ENCODE data around the gene LRRC45.
A peak's percentile ranks its signal among the peaks of the same experiment; 100 is the strongest.
"Not testable (repeated sequence)": the region's sequence is repeated elsewhere in the genome, so short reads cannot be mapped to it uniquely, and the experiment has no call there.

The LRRC45 gene

GRCh38 chr17:82036634-82037091, 13.6 kb downstream of the LRRC45 start:
- DNase-seq, result no peak

DNA sequence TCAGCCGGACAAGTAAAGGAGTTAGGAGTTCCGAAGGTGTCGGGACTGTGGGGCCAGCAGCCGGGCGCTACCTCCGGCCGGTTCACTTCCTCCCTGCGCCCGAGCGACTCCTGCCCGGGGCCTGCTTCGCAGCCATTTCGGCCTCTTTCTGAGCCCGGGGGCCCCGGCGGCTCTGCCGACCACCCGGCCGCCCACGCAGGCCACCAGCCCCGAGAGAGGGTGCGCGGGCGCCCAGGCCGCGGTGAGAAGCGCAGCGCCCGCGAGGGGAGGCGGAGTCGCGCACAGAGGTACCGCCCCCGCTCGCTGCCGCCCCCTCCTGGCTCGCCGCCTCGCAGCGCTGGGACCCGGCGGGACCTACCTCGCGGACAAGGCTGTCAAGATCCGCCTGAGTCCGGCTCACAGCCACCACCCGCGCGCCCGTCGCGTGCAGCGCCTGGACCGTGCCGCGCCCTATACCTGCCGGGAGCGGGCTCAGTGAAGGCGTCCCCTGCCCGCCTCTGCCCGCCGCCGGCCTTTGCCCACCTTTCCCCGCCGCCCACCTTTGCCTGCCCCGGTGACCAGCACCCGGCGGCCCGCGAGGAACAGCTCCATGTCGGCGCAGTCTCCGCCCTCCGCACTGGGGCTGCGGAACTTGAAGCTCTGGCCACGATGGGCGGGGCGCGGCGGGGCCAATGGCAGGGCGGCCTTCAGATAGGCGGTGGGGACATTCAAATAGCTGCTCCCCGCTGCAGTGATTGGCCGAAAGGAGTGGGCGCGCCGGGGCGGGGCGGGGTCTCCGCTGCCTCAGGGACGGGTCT, 14.2 kb downstream of the LRRC45 start, which contains the start of gene DCXR:
TSS of gene DCXR (minus strand) at position 606 of the 797 bp plus-strand sequence. CDS start at position 591, 15 bp downstream.
- peak; percentile 96 for DNase-seq

DNA sequence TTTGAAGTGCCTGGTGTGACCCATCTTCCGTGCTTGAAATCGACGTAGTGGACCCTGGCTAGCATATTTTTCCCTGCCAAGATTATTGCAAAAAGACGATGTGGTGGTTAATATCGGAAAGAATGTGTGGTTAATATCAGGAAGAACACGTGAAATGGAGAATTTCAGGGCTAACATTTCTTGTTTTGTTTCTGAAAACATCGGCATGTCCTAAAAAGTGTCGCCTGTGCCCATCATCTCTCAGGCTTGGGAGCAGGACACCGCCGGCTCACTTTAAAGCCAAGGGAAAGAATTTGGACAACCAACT, 14.7 kb downstream of the LRRC45 start:
- no peak for DNase-seq

GRCh38 chr17:82038796-82039409, 15.8 kb downstream of the LRRC45 start:
- not testable (repeated sequence) for DNase-seq

DNA sequence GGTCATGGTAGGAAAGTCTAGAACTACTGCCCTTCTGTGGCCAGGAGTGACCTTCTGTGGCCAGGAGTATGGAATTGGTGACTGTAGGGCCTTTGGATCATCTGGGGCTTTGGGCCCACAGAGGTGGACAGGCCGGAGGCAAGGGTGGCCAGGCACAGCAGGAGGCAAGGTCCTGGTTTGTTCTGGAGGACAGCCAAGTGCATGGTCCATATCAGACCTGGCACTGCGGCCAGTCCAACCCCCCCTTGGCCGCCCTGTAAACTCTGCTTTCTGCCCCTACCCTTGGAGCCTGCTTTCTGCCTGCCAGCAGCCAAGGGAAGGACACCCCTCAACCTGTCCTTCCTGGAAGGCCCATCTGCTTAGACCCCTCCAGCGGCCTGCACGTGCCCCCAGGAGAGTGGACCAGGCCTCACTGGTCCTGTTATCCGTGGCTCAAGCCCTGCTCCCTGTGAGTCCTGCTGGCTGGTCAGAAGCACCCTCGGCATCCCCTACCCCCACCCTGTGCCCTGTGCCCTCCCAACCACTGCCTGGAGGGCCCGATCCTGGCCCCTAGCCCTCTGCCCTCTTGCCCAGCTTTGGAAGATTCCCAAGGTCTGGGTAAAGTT, 16.7 kb downstream of the LRRC45 start:
- no peak for DNase-seq

- no peak for DNase-seq
Observed at GRCh38 chr17:82041144-82041814, 18.2 kb downstream of the LRRC45 start.

DNA sequence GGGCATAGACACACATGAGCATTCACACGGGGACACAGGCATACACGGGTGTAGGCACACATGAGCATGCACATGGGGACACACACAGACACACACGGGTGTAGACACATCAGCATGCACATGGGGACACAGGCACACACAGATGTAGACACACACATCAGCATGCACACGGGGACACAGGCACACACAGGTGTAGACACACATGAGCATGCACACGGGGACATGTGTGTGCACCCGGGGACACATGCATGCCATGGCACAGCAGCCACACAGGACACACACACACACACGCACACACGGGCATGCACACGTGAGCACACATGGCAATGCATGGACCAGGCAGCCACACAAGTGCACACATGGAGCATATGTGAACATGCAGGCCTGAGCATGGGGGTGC, 19.5 kb downstream of the LRRC45 start:
- DNase-seq, result no peak

GRCh38 chr17:82043507-82043906, 20.4 kb downstream of the LRRC45 start:
- DNase-seq, result no peak

GRCh38 chr17:82045936-82046484, 22.9 kb downstream of the LRRC45 start:
- no peak for DNase-seq

- DNase-seq, result no peak
Observed at GRCh38 chr17:82046903-82047302, 23.8 kb downstream of the LRRC45 start.

DNA sequence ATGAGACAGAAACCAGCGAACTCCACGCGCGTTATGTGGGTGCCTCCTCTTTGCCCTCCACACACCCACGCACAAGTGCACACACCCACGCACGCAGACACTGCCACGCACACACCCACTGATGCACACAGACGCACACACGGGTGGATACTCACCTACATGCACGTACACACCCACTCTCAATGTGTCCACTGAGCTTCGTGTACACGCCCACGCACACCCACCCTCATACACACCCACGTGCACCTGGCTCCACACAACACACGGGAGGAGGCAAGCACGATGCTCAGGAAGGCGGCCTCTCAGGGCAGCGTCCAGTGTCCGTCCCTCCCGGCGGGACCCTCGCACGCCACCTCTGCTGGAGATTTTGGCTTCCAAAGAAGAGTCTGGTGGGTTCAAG, 24.3 kb downstream of the LRRC45 start:
- no peak for DNase-seq

- DNase-seq, result no peak
Observed at GRCh38 chr17:82047914-82048570, 24.9 kb downstream of the LRRC45 start.

DNA sequence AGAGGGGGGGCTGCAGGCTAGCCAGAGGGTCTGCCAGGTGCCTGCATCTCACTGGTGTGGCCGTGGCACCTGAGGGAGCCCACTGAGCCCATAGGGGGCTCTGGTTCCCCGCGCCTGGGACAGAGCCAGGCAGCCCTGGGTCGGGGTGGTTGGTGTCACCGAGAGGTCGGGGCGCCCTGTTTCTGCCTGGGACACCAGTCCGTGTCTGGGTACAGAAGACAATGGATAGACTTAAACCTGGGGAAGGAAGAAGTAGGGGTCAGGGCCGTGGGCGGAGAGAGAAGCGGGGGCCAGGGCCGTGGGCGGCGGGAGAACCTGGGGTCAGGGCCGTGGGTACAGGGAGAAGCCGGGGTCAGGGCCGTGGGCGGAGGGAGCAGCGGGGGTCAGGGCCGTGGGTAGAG, 25.5 kb downstream of the LRRC45 start:
- DNase-seq, result no peak

GRCh38 chr17:82049106-82049505, 26.0 kb downstream of the LRRC45 start:
- DNase-seq, result no peak

DNA sequence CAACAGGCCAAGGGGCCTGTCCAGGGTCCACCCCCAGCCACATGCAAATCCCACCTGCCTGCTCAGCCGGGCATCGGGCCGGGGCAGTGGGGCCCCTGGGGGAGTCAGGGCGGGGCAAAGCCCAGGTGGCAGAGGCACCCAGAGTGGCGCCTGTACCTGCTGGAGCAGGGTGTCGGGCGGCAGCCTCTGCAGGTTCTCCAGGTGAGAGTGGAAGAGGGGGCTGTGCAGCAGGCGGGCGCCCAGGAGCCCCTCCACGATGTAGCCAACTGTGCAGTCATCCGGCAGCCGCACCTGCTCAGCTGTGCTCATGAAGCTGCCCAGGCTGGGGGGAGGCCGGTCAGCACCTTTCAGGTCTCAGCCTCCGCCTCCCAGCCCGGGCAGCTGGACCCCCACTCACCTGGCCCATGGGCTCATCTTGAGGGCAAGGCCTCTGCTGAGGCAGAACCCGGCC, 26.4 kb downstream of the LRRC45 start:
- DNase-seq, result no peak

- no peak for DNase-seq
Observed at GRCh38 chr17:82050152-82050760, 27.2 kb downstream of the LRRC45 start.

DNA sequence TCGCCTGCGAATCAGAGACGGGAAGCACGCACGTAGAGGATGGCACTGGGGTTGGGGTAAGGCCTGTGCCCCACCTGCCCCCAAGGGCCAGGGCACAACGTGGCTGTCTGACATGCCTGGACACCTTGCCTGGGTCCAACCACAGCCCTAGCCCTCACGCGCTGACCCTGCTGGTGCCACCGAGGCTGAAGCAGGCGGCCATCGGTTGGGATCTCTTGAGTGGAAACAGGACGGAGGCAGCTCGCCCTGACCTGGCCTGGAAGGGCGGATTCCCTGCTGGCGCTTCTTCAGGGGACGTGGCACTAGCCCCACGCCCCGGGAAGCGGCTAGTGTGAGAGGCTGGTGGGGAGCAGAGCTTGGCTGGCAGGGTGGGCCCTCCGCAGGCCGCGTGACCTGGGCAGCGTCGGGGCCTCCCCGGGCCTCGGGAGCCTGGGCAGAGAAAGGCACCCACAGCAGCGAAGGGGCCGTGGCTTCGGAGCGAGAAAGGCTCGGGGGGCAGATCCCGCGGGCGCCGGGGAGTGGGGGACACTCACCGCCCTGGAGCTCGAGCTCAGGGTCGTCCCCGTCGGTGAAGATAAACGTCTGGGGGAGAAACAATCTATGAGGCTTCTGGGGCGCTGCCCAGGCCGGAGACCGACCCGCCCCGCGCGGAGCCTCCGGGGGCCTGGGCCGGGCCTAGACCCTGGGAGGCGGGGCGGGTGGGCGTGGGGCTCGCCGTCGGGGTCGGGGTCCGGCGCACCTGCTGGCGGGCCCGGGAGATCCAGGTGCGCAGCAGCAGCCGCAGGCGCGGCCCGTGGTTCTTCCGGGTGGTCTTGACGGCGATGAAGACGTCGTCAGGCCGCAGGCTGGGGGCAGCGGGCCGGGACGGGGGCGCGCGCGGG, 27.9 kb downstream of the LRRC45 start:
- DNase-seq, result no peak

DNA sequence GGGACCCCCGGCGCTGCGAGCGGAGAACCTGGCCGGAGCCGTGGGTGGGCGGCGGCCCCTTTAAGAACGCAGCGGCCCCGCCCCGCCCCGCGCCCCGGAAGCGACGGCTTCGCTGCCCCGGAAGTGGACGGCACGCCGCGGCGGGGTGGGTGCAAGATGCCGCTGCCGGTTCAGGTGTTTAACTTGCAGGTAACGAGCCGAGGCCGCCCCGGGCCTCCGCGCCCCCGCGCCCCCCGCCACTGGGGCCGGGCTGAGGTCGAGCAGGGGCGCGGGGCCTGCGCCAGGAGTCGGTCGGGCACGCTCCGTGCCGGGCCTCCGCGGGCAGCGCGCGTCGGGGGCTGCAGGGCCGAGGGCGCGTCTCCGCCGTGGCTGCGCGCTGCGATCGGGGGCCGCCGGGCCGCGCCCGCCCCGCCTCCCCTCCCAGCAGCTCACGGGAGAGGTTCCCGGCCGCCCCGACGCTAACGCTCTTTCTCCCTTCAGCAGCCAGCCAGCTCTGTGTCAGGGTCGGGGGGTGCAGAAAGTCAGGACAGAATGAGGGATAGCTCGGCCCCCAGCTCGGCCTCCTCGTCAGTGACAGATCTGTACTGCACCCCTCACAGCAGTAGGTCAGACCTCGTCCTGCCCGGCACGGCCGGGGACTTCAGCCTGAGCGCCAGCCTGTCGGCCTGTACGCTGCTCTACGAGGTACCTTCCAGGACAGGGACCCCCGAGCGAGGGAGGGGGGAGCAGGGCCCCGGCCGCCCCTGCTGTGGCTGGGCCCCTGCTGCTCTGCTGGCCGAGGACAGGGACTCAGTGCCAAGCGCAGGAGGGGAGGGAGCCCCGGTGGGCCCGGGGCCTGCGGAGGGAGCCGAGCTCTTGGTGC, 28.9 kb downstream of the LRRC45 start, which contains the start of the genes GPS1 and RFNG:
TSS of gene GPS1 (plus strand) at position 123 of the 862 bp plus-strand sequence. CDS start at position 157, 34 bp downstream.
TSS of gene RFNG (minus strand) at position 36 of the 862 bp plus-strand sequence. CDS start 45 bp downstream, outside the sequence.
- peak; percentile 77 for DNase-seq

- DNase-seq, result no peak
Observed at GRCh38 chr17:82052638-82053059, 29.5 kb downstream of the LRRC45 start.

DNA sequence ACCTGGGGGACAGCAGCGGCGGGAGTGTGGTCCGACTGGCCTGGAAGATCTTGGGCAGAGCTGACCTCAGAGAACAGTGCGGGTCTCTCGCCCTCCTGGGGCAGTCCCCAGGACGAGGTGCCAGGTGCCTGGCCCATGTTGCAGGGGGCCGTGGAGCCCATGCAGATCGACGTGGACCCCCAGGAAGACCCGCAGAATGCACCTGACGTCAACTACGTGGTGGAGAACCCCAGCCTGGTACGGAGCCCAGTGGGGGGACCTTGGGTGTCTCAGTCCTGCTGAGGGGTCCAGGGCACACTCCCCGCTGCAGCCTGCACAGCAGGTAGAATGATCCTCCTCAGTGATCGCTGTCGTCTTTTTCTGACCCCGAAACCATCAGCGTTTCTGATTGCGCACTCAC, 30.0 kb downstream of the LRRC45 start:
- no peak for DNase-seq

All from CD4-positive, alpha-beta T cell treated with Interleukin-21 for 1 hour (primary cell).